NCI-H345 treated with DMSO at 0.1 percent for 48 hours (cell line): ENCODE results near the gene PPFIBP2.

Experiments
- DNase-seq: peaks from one replicate; lab custom pipeline; 2025; ENCODE audit not compliant: unreplicated experiment; lab: John Stamatoyannopoulos, UW

Gene PPFIBP2

DNA sequence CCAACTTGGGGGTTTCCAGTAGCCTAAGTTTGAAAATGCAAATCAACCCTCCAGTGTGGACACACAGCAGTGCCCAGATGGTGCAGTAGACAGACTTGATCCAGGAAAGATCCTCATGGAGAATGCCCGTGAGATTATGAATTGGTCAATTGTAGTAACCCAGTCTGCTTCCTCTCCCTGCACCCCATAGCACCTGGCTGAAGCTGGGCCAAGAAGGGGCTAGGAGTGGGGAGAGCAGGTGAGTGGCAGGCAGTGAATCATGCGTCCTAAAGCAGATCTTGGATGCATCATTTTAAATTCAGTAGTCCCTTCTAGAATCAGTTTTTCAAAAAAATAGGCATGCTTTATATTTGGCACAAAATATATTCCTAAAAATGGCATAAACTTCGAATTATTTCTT is 107.3 kb downstream of the PPFIBP2 start:
- no peak for DNase-seq

DNA sequence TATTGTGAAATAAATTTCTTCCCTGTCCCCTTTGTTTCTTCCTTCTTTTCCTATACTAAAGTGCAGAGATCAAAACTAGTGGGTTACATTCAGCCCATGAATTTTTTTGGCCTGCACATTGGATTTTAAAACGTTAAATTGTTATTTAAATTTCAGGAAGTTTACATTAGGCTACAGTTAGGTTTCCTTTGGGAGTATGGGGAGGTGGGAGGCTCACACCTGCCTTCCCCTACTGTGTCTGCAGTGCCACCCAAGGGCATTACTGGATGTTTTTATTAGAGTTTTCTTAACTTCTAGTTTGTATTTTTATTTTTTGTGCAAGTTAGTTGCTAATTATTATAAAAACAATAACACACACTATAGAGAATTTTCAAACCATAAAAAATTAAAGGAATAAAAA is 107.8 kb downstream of the PPFIBP2 start:
- no peak for DNase-seq

DNA sequence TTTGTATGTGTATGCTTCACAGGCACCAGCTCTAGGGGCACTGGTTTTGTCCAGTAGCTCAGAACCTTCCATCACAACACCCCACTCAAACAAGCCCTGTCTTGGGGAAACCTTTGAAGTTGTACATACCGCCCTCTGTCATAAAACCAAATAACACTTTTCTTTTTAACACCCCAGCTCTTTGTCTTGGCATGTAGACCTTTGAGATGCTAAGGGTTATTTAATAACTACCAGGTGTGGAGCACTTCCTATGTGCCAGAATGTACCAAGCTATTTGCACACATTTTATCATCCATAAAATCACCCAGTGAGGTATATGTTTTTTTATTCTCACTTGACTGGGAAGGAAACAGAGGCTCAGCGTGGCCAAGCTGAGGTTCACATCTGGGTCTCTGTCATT is 108.9 kb downstream of the PPFIBP2 start:
- no peak for DNase-seq

DNA sequence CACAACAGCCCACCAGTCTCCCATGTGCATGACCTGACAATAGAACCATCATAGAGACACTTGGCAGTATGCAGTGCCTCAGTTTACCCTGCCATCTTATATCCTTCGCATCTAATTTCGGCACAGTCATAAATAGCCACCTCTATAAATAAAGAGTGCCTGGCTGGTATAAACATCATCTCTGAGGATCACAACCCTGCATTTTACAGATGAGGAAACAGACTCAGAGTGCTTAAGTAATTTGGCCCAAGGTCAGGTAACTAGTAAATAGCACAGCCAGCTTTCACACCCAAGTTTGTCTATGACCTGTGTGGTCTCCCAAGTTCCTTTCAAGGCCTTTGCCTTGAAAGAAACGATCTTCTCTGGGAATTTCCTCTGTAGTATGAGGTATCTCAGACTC is 114.9 kb downstream of the PPFIBP2 start:
- DNase-seq: no peak

DNA sequence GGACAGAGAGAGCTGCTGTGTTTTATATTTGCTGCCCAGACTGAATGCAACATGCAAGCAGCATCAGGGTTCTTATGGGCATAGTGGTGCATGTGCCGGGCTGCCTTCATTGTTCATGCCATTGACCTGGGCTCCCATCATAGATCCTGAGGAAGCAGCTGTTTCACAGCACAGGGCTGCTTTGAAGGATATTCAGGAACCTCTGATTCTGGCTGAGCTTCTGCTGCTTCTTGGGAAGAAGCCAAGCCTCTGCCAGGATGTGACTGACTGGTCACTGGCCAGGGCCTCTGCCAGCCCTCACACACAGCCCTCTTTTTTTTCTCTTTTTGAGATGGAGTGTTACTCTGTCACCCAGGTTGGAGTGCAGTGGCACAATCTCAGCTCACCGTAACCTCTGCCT is 116.2 kb downstream of the PPFIBP2 start:
- no peak for DNase-seq

DNA sequence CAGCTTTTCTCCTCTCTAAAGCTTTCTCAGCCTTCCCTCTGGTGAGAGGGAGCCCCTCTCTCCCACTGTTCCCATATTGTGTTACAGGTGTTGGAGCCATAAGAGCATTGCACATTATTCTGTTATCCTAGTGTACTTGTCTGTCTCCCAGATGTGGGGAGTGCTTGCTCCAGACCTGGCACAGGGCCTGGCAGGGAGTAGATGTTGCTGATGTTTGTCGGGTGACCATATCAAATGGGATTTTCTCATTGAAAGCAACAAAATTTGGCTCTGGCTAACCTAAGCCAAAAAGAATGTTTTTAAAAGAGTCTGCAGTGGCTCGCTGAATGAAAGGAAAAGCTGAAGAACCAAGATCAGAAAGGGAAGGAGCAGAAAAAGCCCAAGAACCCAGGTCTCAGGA is 118.4 kb downstream of the PPFIBP2 start:
- no peak for DNase-seq

DNA sequence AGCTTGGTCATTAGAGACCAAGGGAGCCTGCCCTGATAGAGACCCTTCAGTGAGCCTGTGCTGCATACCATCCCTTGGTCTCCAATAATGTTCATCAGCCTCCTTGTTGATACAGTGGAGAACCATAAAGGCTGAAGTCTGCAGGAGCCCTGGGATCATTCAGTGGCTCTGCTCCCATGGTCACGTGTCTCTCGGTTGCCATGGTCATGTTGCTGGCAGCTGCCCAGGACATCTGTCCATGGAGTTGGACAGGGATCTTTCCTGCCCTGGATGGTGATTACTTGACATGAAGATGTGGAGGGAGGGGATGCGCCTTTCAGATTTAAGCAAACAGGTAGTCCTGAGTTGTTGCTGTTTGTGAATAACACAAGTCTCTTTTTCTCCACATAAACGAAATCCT is 121.3 kb downstream of the PPFIBP2 start:
- DNase-seq: no peak

DNA sequence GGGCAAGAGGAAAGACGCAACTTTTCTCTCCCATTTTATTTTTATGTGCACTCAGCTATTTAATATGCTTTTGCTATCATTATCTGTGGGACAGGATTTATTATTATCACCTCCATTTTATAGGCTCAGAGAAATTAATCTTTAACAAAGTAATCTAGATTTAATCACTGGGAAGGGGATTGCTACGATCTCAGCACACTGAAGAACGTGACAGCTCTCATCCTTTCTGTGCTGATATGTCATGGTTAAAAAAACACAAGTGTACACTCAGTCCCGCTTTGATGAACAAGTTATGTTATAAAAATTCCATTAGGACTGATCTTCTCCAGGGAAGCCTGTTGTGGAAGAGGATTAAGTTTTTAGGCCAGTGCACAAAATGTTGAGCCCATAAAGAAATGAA is 121.9 kb downstream of the PPFIBP2 start:
- DNase-seq: no peak

DNA sequence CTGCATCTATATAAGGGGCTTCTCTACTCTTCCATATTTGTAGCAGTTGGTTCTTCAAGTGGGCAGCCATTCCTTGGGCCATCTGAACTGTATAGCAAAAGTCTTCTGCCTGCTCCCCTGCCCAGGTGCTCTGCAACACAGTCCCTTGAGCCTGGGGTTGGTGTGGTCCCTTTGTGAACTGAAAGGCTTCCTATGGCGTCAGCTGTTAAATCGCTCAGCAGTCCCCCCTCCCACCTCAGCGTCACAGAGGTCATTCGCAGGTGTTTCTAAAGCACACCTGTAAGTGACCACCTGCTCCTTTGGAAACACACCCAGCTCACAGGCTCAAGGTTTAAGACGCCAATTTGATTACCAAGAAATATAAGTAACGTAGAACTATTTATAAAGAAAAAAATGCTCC is 122.6 kb downstream of the PPFIBP2 start:
- no peak for DNase-seq

DNA sequence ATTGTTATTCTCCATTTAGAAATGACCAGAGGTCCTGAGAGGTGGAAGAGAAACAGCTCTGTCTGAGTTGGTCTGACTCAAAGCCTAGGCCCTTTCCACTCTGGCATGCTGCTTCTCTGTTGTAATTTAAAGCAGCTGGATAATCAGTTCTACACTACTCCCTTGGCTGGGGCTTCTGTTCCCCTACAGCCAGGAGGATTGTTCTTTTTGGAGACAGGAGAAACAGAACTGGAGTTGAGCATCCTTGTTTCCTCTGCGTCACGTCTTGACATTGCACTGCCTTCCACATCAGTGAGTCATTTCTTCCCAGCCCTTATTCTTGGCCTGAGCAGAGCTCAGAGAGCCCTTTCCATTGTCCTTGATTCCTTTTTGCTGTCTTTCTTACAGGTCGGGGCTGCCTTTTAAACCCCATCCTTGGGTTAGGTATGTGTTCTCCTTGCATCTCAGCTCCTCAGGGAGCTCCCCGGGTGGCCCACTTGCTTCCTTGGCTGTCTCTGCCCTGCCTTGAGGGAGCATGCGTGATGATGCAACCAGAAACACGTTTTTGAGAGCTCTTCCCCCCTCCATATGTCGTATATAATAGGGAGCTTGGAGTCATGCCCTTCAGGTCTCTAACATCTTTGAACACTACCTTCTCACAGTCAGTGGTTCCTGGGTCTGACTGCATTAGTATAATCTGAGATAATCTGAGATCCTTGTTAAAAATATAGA is 123.8 kb downstream of the PPFIBP2 start:
- DNase-seq: no peak

DNA sequence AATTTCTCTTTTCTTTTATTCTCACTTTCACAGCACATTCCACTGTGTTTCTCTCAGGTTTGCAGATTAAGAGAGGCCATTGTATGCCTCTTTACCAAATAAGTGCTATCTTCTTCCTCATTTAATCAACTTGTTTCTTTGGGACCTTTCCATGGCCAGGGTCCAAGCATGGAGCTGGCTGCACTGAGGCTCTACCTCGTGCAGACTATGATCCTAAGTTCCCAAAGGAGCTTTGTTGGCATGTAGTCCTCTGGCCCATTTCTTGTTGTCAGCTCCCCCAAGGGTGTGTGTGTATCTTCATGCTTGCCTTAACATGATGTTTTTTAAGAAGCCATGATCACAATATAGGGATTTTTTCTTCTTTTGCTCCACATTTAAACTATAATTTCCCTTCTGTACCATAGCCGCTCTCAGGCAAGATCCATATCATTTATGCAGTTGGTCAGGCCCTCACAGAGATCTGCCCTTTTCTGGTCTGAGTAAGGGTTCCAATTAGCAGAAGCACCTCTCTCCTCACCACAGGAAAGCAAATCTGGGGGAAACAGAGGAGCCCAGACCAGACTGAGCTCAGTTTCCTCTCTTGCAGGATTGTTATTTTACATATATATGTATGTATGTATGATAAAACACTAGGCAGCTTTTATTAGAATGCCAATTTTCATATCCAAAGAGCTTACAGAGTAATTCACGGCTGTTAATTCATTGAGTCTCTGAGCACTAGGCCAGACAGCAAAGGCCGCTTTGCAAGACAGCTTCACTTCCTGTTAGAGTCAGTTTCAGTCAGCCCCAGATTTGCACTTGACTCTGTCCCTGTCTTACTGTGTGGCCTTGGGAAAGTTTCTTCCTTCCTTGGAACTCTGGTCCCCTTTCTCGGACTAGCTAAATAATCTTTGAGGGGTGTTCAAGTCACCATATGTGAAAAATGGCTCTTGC is 125.2 kb downstream of the PPFIBP2 start:
- DNase-seq: no peak

DNA sequence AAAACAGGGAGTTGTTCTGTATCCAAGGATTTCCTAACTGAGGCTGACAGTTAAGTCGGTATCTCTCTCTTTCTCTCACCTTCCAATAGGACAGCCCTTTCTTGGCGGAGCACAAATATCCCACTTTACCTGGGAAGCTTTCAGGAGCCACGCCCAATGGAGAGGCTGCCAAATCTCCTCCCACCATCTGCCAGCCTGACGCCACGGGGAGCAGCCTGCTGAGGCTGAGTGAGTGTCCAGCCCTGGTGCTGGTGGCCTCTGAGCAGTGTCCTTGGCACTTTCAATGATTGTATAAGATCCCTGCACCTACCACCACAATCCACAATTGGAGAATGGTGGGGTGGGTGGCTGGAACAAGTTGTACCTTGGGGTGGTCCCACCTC is 125.8 kb downstream of the PPFIBP2 start:
- DNase-seq: no peak

DNA sequence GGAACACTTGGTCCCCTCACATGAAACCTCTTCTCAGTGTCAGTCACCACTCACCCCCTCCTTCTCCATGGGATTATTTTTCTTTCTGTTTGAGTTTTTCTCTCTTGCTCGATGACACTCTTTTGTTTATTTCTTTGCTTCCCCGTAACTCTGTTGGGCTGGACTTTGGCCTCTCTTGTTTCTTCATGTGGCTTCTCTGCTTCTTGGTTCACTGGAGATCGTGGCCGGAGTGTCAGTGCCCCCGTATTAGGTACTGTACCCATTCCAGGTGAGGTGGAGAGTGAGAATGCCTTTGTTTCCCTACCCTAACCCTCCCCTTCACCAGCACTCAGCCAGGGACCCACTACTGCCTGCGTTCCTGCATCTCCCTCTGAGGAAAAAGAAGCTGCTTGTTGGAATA is 127.0 kb downstream of the PPFIBP2 start:
- no peak for DNase-seq

DNA sequence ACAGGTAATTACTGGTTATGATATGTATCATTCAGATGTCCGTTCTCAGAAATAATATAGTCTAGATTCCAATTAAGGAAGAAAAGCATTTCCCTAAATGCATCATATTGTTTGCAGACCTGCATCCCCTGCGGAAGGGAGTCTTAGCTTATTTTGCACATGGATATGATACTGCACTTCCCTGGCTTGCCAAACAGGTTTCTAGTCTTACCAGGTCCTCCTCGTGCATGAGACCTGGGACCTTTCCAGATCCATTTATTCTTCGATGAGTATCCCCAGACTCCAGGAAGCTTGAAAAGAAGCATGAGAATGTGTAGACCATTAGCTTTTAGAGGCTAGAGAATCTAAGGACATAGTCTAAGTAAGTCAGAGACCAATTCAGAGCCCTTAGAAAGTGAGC is 128.9 kb downstream of the PPFIBP2 start:
- no peak for DNase-seq

DNA sequence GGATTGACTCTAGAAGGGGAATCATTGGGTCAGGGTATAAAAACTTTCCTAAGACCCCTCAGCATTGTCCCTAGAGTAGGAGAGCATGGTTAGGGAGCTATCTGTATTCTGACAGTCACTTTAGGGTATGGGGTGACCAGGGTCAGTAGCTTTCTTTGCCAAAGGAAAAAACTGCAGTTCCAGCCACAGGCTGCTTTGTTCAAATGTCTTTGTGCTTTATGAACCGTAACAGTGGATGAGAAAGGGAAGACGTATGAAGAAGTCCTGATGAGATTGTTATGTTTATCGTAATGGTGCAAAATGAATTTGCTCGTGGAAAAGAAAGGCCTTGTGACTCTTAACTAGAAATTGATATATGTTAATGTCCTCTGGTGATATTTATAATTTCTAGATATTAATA is 129.5 kb downstream of the PPFIBP2 start:
- no peak for DNase-seq

DNA sequence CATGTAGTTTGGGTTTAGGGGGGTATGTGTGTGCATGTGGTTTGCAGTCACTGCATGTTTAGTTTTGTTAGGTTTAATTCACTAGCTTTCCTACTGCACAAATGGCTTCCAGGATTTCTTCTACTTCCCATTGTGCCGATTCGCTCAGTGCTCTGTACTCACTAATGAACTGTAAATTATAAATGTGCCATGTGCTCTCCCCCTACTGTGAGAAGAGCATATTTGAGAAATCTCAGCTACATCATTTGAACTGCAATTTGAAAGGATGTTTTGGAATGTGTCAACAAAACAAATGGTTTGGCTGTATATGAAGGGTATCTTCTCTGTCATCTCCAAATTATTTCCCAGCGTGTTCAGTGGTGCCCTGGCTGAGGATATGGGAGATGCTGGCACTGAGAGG is 131.4 kb downstream of the PPFIBP2 start:
- DNase-seq: no peak

DNA sequence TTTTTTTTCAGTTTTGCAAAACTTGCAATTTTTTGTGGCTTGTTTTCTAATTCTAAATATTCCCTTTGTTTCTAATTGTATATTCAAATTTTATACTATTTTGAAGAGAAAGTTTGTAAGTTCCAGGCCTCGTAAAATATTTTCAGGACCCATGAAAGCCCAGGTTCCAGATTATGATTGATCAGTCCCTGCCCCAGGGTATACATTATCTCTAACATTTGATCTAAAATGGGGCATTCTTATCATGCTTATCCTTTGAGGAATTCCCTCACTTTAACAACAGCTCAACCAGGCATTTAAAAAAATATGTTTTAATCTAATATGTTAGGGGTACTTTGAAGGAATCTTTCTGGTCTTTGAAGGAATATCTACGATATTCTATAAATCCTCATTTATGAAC is 133.1 kb downstream of the PPFIBP2 start:
- no peak for DNase-seq

DNA sequence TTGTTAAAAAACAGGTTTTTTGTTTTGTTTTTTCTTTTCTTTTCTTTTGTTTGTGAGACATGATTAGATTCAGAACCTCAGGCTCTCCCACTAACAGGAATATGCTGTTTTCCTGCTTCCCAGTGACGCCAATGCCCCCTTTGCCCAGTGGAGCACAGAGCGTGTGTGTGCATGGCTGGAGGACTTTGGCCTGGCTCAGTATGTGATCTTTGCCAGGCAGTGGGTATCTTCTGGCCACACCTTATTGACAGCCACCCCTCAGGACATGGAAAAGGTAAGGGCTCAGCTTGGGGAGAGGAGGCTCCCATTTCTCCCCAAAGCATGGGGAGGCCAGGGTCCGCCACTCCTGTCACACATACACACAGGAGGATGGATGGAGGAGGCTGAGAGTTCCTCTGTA is 134.5 kb downstream of the PPFIBP2 start:
- DNase-seq: no peak

DNA sequence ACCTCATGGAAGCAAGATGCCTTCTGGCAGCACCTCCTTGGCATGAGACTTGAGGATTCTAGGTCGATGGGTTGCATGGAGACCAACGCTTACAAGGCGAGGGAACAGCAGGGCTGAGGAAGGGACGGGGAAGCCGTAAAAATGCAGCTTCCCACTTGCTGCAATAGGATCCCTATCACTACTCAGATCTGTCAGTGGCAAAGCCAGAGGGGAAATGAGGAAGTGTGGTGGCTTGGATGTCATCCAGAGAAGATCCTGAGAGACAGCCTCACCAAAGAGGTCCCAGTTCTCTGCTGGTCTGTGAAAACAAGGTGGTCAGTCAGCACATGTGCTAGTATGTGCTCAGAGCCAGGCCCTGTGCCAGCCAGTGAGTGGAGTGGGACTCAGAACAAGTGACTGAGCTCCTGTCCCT is 137.3 kb downstream of the PPFIBP2 start:
- no peak for DNase-seq

DNA sequence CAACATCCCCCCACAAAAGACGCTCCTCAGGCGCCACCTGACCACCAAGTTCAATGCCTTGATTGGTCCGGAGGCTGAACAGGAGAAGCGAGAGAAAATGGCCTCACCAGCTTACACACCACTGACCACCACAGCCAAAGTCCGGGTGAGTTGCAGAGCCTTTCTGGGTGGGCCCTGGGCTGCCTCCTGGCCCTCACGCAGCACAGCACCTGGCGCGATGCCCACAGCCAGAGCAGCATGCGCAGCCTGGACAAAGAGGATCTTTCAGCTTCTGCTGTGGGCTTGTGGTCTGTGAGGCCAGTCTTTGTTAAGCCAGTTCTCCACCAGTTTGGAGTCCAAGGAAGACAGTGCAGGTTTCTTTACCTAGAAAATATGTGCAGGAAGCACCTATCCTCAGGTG is 137.9 kb downstream of the PPFIBP2 start:
- DNase-seq: no peak

DNA sequence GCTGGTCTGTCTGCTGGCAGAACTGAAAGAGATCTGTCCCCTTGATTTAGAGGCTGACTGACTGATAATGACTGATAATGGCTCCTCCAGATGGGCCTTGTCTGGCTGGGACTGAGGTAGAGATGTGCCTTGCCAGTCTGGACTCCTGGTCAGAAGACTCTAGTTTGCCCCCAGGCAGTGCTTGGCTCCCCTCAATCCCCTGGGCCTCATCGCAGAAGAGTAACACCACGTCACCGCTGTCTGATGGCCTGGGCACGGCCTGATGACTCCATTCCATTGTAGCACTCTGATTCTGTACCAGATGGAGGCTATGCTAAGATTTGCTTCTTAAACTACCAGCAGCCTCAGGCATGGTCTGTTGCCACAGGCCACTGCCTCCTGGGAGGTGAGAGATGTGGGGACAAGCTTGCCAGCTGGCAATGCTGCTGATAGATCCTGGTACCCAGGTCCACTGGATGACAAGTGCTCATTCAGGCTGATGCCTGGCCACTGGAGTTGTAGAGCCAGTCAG is 140.5 kb downstream of the PPFIBP2 start:
- DNase-seq: no peak
